NCI-H82 (cell line): ENCODE results near the gene SLC17A2.
"Not testable (repeated sequence)": the region's sequence is repeated elsewhere in the genome, so short reads cannot be mapped to it uniquely, and the experiment has no call there.

Experiments used
- DNase-seq: peaks from one replicate; lab custom pipeline; 2025; lab: John Stamatoyannopoulos, UW

Gene SLC17A2

GRCh38 chr6:25952535-25952934 lies 22.0 kb upstream of the SLC17A2 start:
- no peak for DNase-seq

GRCh38 chr6:25951296-25952032 lies 21.0 kb upstream of the SLC17A2 start:
- no peak for DNase-seq

GRCh38 chr6:25950297-25950696 lies 19.8 kb upstream of the SLC17A2 start:
- peak; percentile 12 for DNase-seq

GRCh38 chr6:25949695-25950094 lies 19.2 kb upstream of the SLC17A2 start:
- DNase-seq = no peak

- not testable (repeated sequence) for DNase-seq
These were observed 17.0 kb upstream of the SLC17A2 start for GRCh38 chr6:25947492-25947891.

- DNase-seq = no peak
These were observed 16.1 kb upstream of the SLC17A2 start for GRCh38 chr6:25946631-25947030.

- not testable (repeated sequence) for DNase-seq
These were observed 15.2 kb upstream of the SLC17A2 start for GRCh38 chr6:25945738-25946137.

- no peak for DNase-seq
These were observed 14.4 kb upstream of the SLC17A2 start for GRCh38 chr6:25944688-25945574.

GRCh38 chr6:25943887-25944286 lies 13.4 kb upstream of the SLC17A2 start:
- no peak for DNase-seq

GRCh38 chr6:25942561-25943147 lies 12.2 kb upstream of the SLC17A2 start:
- peak; percentile 51 for DNase-seq

GRCh38 chr6:25939593-25939992 lies 9.1 kb upstream of the SLC17A2 start:
- DNase-seq = no peak

- DNase-seq = no peak
These were observed 5.5 kb upstream of the SLC17A2 start for GRCh38 chr6:25935953-25936352.

- DNase-seq = no peak
These were observed 4.3 kb upstream of the SLC17A2 start for GRCh38 chr6:25934735-25935313.

GRCh38 chr6:25934156-25934555 lies 3.7 kb upstream of the SLC17A2 start:
- no peak for DNase-seq

GRCh38 chr6:25931411-25931709 lies 869 bp upstream of the SLC17A2 start:
- DNase-seq = no peak

GRCh38 chr6:25929785-25930184 lies 706 bp downstream of the SLC17A2 start:
- DNase-seq = not testable (repeated sequence)

- DNase-seq = no peak
These were observed 1.7 kb downstream of the SLC17A2 start for GRCh38 chr6:25928562-25929324.

- no peak for DNase-seq
These were observed 2.7 kb downstream of the SLC17A2 start for GRCh38 chr6:25927756-25928216.

- DNase-seq = no peak
These were observed 3.3 kb downstream of the SLC17A2 start for GRCh38 chr6:25927178-25927577.

- no peak for DNase-seq
These were observed 4.6 kb downstream of the SLC17A2 start for GRCh38 chr6:25925876-25926275.

- DNase-seq = no peak
These were observed 8.2 kb downstream of the SLC17A2 start for GRCh38 chr6:25922301-25922700.
